Right kidney (tissue), 1 donor: Measurements from ENCODE around the gene MARCHF9.

Experiments used
- DNase-seq: peaks from one replicate; pipeline ENCODE4 v3.0.0-alpha.2; 2016

Gene MARCHF9

DNA sequence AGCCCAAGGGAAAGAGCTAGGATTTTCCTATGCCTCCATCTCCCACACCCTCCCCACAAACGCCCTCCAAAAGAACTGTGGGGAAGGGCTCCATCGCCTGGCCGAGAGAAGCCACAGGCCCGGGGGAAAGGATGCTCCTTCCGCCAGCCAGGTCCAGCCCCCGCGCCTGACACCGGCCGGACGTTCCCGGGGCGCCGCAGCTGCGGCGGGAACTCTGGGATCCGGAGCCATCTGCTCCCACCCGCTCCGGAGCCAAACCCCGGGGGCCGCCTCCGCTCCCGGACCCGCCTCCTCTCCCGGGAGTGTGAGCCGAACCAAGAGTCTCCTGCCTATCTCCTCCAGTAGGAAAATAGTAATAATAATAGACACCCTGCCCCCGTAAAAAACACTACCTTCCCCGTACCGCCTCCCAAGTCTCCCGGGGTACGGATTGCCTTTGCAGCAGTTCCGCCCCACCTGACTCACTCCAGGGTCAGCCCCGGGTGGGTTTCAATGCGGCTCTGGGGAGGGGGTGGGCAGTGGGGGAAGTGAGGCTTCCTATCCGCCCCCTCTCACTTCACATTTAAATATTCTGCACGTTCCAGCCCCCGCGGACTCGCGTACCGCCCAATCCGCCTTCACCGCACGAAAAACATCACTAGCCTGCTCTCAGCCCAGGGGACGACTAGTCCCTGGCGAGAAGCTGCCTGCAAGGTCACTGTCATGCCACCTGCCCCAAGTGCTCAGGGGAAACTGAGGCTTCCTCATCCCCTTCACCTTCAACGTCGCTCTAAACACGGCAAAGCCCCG is 18.8 kb upstream of the MARCHF9 start:
- peak; percentile 52 for DNase-seq

DNA sequence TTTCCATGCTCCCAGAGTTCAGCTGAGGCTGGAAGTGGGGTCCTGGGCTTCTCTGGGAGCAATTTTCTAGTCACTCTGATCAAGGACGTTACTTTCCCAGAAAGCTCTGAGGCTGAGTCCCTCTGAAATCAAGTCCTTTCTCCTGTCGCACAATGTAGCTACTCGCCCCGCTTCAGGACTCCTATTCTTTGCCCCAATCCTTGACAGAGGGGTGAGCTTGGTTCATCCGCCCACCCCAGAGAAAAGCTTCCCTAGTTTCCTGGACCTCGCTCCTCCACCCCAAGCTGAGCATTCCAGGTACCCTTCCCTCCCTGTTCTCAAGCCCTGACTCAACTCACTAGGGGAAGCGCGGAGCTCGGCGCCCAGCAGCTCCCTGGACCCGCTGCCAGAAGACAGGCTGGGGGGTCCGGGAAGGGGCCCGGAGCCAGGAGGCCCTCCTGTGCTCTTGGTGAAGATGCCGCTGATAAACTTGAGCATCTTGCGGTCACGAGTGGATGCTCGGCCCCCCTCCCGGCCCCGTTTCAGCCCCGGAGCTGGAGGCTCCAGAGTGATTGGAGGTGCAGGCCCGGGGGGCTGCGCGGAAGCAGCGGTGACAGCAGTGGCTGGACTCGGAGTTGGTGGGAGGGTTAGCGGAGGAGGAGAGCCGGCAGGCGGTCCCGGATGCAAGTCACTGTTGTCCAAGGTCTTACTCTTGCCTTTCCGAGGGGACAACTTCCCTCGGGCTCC is 18.0 kb upstream of the MARCHF9 start:
- peak; percentile 36 for DNase-seq

DNA sequence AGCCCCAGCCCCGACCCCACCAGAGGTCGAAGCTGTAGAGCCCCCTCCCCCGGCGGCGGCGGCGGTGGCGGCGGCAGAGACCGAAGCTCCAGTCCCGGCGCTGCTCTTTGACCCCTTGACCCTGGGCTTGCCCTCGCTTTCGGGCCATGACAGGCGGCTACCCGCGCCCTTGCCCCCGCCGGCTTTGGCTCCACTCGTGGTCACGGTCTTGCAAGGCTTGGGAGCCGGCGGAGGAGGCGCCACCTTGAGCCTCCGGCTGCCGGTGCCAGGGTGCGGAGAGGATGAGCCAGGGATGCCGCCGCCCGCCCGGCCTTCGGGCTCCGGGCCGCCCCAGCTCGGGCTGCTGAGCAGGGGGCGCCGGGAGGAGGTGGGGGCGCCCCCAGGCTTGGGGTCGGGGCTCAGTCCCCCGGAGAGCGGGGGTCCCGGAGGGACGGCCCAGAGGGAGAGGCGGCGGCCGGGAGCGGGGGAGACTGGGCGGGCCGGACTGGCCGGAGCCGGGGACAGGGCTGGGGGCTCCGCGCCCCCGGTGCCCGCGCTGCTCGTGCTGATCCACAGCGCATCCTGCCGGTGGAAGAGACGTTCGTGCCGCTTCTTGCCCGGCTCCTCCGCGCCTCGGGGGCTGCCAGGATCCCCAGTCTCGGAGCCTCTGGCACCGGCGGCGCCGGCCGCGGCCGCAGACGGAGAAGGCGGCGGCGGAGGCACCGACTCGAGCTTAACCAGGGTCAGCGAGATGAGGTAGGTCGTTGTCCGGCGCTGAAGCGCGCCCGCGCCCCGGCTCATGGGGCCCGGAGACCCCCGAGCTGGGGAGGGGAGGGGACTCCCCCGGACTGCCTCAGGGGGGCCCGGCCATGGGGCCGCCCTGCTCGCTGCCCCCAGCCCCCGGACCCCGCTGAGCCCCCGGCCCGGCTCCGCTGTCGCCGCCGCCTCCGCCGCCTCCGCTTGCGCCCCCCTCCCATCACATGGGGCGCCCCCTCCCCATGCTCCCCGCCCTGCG is 17.1 kb upstream of the MARCHF9 start:
- peak; percentile 61 for DNase-seq

DNA sequence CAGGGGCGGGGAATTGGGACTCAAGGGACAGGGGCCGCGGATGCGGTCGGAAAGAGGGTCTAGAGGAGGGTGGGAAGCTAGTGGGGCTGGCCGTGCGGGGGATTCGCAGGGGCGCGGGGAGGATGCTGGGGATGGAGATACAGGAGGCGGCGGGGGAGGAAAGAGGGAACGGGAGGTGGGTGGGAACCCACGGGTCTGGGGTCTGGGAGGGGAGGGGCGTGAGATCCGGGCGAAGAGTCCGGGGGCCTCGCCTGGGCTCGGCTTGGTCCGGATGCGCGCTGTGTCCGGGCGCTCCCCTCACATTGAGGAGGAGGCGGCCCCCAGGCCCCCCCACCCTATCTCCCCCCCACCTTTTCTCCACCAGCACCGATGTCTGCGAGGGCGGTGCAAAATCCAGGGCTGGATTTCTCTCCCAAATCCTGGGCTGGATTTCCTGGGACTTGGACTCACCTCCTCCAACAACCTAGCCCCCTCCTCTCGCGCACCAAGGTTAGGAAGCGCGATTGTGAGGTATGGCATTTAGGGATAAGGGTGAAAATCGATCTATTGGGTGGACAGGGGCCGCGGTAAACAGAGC is 16.2 kb upstream of the MARCHF9 start, which contains the start of gene AGAP2:
Gene AGAP2, minus strand, starts transcription at position 82 of the 577 bp plus-strand sequence. CDS start 496 bp downstream, outside the sequence.
- DNase-seq = no peak

DNA sequence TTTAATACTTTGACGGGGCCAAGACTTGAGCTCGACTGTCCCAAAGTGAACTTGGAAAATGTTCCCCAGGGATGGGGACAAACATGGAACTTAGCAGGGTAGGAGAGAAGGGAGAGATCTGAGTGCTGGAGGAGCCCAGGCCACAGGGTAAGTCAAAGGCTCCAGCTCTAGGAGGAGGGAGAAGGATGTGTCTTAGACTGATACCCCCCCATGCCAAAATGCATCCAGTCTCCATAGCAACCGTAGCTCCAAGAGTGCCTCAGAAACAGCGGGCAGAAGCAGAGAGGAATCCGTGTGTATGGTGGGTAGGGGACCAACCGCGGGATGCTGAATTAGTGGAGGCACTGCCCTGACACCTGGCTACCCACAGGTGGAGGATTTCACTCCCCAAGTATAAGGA is 15.5 kb upstream of the MARCHF9 start:
- DNase-seq = no peak

DNA sequence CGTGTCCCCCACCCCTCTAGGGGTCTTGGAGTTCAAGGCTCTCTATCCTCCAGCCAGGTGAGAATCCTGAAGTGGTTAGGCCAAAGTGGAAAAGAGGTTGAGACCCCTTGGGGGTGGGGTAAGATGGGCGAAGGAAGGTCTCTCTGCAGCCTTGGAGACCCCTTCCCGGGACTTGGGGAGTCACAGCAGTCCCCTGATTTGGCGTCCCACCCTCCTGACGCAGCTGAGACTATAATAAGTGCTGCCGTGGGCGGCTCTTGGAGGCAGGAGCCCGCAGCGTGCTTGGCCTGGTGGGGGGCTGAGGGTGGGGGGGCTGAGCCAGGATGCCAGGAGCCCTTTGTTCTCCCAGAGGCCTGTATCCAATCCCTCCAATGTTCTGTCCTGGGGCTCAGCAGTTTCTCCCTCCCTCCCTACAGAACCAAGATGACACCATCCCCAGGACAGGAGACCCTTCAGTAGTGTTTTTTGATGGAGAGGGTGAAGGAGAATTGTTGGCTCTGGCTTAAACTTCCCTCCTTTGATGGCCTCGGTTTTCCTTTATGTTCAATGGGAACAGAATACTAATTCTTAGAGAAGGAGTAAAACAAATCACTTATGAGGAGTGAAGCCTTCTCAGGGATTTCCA is 14.9 kb upstream of the MARCHF9 start:
- no peak for DNase-seq

DNA sequence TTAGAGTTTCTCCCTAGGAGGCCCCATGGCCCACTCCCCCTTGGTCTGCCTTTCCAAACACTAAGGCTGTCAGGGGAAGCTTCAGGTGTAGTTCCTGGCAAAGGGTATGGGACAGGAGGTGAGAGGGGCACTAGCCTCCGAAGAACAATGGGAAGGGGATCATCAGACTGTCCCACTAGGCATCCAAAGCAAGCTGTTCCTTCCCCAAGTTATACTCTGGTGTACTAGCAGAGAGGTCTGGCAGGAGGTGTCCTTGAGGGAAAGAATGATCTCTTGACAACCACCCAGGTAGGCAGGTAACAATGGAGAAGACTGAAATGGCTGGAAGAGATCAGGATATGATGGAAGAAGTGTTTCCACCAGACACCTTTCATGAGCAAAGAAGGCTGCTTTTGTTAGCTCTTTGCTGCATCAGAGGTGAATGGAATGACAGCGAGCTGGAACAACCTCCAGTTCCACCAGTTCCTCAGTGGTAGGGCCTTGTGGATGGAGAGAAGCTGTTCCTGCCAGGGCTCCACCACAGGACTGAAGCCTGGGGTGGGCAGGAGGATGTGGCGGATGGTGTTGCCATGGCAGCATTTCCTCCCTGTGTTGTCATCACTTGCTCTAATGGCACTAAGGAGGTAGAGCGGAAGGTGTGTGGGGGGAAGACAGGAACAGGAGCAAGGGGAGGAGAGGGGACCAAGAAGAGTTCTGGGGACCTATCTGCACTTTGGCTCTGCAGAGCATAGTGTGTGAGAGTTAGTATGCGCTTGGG is 14.1 kb upstream of the MARCHF9 start:
- DNase-seq = no peak

DNA sequence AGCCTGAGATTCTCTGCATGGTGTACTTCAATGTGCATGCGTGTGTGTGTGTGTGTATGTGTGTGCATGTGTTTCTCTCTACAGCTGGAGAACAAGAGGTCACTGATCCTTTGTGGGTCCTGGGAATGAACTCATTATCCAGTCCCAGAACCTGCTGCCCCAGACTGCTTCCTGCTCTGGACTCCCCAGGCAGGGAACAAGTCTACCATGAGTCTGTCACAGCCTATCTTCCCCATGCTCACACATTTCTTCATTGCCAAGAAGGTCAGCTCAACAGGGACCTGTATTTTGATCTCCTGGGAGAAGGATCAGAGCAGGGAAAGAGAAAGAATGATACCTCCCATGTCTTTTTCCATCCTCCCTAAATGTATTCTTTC is 13.5 kb upstream of the MARCHF9 start:
- DNase-seq = no peak

DNA sequence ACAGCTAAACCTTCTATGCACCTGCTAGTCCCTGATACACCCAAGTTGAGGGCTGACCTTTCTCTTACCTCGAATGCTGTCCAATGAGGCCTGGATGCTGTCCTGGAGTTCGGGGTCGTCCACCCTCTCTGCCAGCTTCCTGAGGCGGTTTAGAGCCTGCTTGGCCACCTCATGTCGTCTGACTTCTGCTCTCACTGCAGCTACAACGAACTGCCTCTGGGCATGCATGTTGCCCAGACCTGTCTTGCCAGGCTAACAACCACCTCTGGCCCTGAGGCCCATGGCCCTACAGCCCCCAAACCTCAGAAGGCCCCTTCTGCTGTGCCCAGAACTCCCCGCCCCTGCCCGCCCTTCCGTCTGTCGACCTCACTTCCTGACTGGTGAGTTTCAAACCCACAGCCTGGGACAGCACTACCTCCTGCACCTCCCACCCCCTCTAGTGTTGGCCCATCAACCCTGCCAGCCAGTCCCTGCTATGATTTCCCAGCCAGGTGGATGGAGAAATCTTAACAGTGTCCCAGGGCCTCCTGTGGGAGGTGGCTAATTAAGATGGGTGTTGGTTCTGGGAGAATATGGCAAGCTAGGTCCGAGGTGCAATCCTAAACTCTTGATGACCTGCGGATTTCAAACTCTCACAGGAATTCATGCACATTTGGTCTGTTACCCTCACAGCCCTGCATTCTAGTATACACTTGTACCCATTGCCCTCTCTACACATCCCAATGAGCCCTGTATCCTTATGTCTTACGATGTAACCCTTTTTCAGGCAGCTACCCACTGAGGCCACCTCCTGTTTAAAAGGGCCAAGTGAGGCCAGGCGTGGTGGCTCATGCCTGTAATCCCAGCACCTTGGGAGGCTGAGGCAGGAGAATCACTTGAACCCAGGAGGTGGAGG is 12.8 kb upstream of the MARCHF9 start:
- no peak for DNase-seq

DNA sequence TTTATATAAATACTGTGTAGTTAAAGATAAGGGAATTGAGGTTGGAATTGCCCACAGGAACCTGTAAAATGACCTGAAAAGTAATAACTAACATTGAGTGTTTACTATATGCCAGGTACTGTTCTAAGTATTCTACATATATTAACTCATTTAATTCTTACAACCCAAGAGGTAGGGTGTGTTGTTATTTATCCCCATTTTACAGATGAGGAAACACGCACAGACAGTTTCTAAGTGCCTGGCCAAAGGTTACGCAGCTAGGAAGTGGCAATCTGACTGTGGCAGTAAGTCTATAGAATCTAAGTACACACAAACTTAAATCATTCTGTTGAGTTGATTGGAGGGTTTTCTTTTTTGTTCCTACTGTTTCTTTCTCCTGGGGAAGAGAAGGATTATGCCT is 11.1 kb upstream of the MARCHF9 start:
- no peak for DNase-seq

DNA sequence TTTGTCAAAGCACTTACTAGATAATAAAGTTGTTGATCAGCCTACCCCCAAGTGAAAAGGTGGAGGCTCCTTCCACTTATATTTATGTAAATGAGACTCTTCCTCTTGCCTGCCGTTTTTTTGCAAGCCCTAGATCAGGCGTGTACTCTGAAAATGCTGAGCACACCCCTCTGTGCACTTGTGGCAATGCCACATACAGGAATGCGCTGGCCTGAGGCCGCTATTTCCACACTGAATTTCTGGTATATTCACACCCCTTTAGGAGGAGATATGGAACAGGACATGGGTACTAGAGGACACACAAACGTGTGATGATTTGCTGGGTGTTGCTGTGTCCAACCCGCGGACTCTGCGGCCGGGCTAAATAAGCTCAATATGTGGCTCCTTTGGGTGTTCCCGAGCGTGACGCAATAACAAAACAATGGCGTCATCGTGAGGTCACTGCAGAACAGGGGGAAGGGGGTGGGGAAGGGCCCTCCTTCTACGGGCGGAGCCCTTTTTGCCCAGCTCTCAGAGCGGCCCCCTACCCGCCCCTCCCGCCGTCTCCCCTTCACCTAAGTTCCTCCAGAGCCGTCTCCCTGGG is 10.6 kb upstream of the MARCHF9 start:
- peak; percentile 80 for DNase-seq

DNA sequence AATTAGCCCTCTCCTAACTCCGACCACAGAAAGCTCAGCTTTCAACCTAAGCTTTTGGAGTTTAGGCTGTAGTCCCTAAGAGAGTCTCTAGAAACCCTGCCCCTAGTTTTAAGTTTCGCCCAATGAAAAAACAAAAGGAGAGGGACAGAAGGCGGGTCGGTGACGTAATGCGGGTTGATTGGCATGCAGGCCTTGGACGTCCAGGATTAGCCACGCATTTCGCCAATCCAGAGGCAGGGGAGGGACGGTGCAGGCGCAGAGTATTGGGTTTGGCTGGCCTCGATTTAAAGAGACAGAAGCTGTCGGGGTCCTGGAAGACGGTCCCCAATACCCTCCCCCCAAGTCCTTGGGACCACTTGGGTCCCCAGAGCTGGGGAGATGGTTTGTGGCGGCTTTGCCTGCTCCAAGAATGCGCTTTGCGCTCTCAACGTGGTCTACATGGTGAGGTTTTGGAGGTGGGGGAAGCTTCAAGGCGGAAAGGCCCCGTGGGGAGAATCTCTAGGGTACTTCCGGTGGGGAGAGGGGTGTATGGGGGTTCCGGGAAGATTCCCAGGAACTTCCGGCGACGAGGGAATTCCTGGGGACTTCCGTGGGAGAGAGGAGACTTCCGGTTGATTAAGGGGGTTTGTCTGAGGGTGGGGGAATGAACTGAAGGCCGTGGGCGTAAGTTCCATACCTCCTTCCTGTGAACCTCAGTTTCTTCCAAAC is 10.0 kb upstream of the MARCHF9 start, which contains the start of gene TSPAN31:
Gene TSPAN31, plus strand, starts transcription at position 263 of the 708 bp plus-strand sequence. Its CDS starts 116 bp downstream, at position 379.
- DNase-seq = peak; percentile 83

DNA sequence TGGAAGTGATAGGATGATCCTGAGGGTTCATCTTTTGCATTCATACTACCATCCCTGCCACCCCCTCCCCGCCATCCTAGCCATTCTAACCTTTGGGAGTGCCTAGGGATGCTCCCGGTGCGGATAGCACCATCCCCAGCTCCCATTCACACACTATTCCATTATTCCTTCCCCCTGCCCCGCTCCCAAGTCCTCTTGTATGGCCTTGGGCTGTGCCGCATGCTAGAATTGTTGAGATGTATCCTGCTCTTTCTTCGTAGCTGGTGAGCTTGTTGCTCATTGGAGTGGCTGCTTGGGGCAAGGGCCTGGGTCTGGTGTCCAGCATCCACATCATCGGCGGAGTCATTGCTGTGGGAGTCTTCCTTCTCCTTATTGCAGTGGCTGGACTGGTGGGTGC is 9.4 kb upstream of the MARCHF9 start:
- no peak for DNase-seq

DNA sequence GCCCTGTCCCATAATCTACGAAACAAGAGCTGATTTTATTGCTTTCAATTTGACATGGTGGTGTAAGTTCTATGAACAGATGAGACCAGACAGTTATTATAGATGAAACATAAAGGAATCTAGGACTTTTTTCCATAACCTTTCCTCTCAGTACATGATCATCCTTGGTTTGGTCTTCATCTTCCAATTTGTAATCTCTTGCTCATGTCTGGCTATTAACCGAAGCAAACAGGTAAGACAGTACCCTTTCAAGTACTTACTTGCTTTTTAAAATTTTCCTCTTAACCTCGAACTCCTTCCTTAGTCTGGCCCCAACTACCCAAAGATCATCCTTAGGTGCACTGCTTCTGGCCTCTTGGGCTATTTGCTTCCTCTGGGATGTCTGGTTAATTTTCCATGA is 8.9 kb upstream of the MARCHF9 start:
- DNase-seq = no peak

DNA sequence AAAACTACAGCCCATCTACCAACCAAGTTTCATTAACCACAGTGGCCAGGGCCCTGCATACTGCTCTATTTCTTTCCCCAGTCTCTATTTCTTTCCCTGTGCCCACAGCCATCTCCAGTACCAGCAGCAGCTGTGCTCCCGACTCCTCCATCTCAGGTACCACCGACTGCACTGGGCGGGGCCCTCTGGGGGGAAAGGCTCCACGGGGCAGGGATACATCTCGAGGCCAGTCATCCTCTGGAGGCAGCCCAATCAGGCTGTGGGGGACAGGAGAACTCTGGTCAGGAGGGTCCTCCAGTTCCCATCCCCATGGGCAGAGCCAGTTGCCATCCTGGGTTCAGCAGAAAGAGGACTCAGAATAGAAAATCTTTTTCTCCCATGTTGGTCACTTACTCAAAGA is 5.8 kb upstream of the MARCHF9 start:
- no peak for DNase-seq

DNA sequence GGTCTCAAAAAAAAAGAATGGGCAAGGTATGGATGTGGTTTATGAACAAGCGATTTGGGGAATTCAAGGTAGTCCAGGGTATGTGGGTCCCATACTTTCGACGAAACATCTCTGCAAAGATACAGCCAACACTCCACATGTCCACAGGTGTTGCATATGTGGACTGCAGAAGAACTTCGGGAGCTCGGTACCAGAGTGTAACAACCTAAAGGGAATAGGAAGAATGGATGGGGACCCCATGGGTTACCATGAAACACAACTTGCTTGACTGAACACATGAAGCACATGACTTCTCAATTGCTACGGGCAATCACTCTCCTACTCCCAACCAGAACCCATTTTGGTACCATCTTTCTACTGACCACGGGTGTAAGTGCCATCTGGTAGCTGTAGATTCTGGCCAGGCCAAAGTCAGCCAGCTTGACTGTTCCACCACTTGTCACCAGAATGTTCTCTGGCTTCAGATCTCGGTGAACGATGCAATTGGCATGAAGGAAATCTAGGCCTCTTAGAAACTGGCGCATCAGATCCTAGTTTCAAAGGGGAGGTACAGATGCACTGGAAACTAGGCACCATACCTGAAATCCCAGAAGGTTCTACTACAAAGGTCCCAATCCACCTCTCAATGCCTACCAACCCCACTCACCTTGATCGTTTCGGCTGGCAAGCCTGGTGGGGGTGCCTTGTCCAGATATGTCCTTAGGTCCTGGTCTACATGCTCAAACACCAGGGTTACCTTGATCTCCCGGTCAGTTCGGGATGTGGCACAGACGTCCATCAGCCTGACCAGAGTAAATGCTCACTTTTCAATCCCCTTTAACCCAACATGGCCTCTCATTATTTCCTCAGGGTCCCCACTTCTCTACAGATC is 4.1 kb upstream of the MARCHF9 start:
- no peak for DNase-seq

DNA sequence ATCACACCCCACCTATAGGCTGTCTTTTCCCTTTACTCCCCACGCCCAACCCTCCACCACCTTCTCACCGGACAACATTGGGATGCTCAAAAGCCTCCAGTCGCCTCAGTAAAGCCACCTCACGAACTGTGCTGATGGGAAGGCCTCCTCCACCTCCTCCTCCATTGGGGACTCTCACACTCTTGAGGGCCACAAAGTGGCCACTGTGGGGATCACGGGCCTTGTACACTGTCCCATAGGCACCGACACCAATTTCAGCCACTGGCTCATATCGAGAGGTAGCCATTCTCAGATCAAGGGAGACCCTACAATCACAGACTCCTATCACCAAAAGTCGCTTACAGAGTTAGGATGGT is 3.5 kb upstream of the MARCHF9 start:
- DNase-seq = peak; percentile 32
